Measurements from ENCODE around the gene CDH13.

CDH13 gene

DNA sequence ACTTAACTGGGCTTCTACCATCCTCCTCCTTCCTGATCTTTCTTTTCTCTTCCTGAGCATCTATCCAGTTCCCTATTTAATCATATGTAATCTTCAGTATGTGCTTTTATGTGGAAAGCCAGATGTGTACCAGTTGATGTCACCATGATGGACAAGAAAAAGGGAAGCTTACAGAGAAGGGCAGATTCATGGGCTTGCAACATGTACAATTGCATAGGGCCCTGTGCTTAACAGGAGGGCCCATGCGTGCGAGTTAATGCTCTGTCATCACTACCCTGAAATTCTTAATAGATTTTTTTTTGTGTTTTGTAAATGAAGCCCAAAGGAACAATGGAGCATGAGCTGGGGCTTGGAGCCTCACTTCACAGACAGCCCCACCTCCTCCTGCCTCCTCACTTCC is 124.3 kb downstream of the CDH13 start:
- no peak for DNase-seq

DNA sequence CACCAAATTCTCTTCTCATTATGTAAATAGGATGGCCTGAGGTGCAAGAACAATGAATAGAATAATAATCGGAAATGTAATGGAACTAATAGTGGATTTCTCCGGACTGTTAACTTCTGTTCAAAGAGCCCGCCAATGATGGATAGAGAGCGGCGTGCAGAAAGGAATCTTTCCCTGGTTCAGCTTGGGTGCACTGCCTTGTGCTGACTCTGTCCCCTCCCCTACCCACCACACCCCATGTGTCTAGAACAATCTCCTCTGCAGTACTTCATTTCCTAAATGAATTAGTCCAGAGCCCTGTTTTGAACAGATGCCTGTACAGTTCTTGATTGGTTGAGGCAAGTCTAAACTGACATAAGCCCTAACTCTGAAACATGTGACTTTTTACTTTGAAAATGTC is 125.4 kb downstream of the CDH13 start:
- no peak for DNase-seq

DNA sequence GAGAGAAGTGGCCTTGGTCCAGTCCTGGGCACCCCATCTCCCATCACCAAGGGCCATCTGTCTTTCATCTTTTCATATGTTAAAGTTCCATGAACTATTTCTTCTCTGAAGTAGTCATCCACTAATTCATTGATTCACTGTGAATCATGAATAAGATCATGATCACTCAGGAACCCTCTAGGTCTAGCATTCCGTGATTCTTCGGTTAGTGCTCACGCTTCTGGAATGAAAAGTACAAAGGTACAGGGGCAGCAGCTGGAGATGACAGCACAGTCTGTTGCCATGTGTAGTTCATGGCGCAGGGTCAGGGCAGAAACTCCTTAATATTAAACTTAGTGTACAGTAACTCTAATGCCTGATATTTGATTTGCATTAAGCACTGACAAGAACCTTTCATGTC is 127.1 kb downstream of the CDH13 start:
- no peak for DNase-seq

DNA sequence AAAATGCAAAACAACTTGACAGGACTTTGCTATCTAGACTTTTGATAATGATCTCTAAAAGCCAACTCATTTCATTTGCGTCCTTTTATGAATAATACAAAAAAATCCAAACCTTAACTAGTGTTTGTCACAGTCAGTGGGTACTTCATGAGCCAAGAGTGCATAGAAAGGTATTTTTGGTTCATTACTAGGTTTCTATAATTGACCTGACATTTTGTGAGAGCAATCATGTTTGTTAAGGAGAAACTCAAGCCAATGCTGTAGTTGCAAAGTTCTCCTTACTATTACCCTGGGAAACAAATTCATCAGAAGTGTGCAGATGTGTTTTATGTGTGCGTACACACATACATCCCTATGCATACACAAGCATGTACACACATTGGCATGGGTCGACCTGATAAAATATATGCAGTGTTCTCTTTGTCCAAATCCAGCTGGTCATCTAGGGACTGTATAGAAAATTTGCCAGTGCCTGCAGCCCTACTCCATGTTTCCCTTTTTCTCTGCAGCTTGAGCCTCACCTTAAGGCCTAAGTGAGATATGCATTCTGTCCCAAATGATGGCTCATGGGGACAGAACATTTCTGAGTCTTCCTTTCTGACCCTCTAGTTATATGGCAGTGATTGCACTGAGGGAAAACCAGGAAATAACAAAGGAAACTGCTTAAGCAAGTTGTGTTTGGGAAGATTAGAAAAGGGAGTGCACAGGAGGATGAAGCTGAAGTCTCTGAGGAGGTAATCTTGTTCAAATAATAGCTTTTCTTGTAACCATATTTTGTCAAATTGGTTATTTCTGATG is 128.1 kb downstream of the CDH13 start:
- no peak for DNase-seq

DNA sequence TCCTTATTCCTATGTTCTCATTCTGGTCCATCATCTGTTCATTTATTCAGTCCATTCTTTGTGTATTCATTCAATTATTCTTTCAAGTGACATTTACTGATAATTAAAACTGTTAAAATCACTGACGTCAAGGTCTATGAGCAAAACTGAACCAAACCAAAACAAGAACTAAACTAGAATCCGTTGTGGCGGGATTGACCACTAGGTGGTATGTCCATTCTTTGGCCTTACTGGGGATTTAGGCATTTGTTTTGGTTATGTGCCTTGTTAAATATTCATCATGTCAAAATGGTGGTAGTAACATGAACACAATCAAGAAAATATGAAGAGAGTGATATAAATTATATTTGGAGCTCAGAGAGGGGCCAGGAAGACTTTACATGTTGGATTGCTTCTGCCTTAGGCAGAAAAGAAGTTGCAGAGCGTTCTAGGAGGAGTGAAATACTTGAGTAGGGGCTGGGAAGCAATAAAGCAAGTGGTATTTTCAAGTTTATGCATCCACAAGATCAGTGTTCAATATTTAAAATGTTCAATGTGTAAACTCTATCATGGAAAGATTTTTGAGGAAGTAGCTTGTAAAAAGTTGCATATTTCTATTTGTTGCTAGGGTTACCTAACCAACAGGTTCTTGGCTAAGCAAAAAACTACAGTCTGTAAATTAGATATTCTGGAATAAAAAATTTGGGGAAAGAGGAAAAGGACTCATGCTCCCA is 129.0 kb downstream of the CDH13 start:
- DNase-seq, result no peak

DNA sequence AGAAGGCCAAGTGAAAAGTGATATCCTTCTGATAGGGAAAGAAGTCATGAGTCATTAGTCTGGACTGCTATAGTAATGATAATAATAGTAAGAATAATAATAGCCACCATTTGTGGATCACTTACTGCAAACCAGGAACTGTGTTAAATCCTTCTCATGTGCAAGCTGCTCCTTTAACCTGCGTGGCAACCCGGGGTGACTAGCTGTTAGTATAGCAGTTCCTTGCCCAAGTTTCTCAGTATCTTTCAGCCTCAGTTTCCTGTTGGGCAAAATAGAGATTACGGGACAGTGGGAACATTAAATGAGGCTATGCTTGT is 129.5 kb downstream of the CDH13 start:
- DNase-seq, result no peak

DNA sequence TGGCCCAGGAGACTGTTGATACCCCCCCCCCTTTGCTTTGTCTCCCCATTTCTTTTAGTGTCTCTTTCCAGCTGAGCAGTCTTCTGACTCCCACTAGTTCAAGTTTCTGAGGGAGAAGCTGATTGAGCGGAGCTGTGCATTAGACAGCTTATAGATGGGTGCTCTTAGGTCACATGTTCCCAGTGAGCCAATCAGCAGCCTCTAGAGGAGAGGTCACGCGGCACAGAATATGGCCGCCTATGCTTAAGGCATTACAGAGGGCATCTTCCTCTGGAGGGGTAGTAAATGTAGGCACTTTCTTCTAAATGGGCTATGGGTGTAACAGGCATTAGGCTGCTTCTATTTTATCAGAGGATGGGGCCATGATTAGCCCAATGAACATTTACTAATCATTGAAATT is 131.6 kb downstream of the CDH13 start:
- DNase-seq, result no peak

DNA sequence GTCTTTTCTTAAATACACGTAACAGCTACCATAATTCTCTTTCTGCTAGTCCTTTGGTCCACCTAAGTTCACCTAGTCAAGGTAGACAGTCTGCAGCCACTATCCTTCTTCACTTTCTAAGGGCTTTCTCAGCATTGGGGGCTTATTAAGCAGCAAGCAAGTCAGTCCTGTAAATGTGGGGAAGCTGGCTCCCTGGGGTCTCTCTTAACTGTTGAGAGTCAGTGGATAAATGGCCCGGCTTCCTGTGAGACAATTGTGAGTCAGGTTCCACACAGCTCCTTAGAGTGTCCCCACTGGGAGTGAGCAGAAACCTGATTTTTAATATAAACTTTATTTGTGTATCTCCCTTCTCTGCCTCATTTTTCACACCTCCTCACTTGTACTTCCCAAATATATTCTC is 132.1 kb downstream of the CDH13 start:
- no peak for DNase-seq

DNA sequence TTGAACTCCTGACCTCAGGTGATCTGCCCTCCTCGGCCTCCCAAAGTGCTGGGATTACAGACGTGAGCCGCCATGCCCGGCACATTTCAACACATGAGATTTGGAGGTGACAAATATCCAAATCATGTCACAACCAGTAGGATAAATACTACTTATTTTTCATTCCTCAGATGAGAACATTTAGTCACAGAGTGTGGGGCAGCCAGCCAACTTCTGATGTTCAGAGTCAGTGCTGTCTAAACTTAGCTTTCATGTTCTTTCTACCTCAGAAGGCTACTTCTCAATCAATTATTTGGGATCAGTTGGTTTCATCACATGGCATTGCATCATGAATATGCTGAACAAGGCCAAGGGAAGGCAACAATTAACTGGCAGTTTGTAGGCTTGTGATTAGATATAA is 134.5 kb downstream of the CDH13 start:
- no peak for DNase-seq

DNA sequence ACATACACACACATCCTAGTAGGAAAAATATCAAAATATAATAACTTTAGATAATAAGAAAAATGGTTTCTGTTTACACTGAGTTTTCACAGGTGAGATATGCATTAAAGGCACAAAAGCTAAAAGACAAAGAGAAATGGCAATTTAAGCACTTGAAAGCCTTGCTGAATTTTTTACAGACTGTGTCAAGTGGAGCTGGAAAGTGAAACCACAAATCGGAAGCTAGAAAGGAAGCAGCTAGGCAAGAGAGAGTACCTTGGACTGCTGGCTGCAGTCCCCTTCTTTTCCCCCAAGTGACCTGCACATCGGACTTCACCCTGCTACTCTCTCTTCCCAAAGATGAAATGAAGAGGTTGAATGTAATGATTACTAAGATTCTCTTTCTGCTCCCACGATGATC is 135.1 kb downstream of the CDH13 start:
- DNase-seq, result no peak

DNA sequence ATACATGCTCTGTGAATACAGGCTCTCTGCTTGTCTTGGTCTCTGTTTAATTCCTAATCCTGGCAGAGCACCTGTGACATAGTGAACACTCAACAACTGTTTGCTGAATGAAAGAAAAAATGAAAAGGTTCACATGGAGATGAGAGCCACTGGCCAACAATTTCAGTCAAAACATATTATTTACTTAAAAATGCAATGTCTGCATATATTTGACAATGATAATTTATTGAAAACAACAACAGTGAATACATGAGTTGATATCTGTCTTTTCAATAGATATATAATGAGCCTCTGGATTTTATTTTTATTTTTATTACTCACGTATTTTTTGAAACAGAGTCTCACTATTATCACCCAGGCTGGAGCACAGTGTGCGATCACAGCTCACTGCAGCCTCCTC is 136.6 kb downstream of the CDH13 start:
- DNase-seq, result no peak

DNA sequence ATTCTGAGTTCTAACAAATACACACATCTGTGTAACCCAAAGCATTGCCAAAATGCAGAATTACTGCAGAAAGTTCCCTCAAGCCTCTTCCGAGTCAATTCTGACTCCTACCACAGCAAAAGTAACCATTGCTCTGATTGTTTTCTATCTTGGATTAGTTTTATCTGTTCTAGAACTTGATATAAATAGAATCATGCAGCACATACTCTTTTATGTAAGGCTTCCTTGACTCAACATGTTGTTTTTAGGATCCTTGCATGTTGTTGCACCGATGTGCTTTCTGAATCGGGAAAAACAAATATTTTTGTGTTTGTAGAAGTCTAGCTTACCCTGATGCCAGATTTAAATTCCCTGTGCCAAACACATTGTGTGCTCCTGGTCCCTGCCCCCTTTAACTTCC is 140.4 kb downstream of the CDH13 start:
- DNase-seq, result no peak

DNA sequence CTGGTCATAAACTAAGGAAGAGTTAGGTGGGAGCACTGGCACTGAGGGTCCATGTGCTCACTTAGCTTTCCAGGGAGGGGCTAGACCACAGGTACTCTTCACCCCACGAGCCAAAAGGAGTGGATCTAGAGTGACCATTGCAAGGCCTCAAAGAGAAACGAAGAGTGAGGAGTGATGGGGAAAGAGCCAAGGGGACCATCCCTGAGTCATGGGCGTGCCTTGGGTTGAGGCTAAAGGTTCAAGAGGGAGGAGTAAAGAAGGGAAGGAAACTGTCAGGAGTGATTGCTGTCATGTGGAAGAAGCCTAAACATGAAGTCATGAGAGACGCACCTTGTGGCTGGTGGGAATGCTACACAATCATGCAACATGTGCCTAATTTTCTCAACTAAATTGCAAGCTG is 141.0 kb downstream of the CDH13 start:
- DNase-seq, result no peak

DNA sequence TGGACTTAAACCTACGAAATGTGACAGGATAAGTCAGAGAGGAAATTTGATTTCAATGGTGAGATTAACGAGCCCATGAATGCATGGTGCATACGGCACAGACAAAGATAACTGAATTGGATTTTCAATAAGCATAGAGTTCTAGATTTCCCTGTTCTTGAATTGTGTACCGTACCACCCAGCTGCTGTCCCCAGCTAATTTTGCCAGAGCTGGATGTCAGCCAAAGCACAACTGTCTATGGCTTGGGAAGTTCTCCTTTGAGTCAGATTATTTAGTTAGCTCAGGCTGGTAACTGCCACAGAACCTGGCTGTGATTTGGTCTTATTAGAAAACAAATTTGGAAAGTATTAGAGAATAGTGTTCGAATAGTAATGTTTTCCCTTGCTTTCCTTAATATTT is 143.1 kb downstream of the CDH13 start:
- no peak for DNase-seq

DNA sequence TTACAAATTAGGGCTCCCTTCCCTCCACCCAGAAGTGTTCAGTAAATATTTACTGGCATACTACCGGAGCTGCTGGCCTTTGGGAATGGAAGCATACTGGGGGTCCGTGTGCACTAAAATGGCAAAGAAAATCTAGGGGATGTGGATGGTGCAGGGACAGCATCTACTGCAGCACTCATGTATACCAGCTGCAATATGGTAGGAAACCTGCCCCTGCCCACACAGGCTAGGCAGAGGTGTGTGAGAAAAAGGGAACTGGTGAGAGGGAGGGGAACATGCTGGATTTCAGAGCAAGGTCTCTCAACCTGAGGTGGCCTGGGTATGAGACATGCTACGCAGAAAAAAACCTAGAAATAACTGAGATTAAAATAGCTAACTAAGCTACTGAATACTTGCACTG is 145.4 kb downstream of the CDH13 start:
- no peak for DNase-seq

DNA sequence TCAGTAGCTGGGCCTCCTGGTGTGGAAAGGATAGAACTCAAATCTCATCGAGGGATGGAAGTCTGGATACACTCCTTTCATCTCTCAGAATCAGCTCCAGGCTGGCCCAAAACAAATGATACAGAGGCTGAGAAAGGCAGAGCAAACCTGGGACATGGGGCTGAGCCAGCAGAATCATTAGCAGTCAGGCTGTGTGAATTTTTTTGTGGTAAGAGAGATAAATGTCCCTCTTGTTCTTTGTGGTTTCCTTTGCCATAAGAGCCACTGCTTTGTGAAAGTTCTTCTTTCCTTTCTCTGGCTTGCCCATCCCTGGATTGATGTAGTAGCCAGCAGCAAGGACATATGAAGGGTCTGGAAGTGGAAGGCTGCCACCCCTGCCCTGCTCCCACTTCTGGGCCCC is 146.2 kb downstream of the CDH13 start:
- no peak for DNase-seq

DNA sequence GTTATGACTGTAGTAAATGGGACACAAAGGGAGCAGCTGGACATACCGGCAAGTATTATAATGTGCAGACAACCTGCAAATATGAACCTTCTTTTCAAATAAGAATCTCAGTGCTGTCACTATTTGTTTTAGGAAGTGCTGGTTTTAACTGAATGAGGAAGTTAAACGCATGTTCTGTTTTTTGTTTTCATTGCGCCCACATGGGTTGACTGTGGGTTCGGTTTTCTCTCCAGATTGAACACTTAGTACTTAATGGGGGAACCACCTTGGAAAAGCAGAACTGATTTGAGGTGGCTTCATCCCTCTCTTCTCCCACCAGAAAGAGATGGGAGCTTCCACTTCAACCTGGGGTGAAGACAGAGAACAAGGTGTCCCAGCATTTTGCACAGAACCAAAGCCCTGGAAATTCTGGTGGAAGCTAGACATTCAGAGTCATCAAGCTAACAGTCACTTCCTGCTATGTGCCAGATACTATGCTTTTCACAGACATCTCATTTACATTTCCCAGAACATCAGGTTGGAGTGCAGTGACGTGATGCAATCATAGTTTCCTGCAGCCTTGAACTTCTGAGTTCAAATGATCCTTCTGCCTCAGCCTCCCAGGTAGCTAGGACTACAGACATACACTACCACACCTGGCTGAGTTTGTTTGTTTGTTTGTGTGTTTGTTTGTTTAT is 149.8 kb downstream of the CDH13 start:
- DNase-seq, result no peak

DNA sequence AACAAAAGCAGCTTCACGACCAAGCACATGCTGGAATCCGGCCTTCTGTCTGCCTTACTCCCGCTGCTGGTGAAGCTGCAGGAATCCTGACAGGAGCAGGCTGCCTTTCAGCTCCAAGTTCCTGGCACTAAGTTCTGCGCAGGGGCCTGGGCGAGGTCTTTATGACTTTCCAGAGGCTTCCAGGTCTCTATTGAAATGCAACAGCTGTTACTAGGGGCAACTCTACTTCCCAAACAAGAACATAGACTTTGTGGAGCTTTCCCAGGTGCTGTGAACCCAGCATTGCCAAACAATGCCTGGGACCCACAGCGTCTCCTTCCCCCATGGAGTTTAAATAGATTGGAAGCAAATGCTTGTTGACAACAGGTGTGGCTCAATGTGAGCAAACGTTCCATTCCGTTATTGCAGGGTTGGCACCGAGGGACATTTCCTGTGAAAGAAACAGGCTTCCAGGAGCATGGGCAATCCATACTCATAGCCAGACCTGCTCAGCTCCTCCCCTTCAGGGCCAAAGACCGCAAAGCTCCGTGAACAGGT is 156.0 kb downstream of the CDH13 start:
- DNase-seq, result no peak

DNA sequence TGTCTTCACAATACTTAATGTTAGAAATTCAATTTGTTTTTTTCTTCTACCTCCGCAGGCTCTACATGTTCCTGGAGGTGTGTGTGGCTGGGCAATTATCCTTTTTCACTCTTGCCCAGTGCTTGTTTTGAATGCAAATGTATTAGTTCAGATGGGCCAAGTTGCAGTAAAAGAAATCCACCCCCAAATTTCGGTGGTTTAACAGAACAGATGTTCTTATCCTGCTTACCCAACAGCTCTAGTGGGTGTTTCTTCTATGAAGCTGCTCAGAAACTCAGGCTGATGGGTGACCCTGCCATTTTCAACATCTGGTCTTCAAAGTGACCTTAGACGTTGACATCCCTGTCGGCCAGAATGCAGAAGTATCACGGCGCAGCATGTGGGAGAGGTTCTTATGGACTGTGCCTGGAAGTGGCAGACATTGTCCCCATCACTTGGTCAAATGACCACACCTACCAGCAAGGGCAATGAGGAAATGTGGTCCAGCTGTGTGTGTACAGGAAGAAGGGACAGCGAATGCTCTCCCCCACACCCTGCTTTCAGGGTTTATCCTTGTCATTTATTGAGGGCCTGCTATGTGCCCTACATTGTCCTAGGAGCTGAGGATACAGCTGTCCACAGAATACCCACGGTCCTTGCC is 157.3 kb downstream of the CDH13 start:
- DNase-seq, result no peak

DNA sequence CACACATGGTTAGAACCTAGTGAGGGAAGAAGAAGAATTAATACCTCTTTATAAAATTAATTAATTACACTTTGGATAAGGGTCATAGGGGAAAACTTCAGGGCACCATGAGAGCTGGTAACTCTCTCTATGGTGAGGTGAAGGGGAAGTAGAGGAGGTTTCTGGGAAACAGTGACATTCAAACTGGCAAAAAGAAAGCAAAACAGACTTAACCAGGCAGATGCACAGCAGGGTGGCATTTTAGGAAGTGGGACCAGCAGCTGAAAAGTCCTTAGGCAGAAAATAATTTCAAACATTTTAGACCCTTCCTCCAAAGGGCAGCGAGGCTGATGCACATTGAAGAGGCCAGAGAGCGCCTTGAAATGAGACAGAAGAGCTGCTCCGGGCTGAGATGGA is 157.8 kb downstream of the CDH13 start:
- DNase-seq, result no peak

DNA sequence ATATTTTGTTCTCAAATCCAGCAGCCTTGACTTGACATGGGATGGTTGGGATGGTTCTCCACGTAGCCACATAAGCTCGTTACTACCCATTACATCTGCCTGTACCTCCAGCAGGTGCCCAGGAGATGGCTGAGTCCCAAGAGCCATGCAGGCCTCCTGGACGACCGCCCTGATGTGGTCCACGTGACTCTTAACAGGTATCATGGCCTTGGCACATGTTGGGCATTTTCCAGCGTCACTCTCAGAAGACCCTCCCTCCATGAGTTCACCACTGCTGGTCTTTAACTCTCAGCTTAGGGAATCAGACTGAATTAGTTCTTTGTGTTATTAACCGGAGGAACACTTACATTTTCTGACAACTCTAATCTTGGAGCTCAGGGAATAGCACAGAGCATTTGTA is 161.5 kb downstream of the CDH13 start:
- DNase-seq, result no peak

DNA sequence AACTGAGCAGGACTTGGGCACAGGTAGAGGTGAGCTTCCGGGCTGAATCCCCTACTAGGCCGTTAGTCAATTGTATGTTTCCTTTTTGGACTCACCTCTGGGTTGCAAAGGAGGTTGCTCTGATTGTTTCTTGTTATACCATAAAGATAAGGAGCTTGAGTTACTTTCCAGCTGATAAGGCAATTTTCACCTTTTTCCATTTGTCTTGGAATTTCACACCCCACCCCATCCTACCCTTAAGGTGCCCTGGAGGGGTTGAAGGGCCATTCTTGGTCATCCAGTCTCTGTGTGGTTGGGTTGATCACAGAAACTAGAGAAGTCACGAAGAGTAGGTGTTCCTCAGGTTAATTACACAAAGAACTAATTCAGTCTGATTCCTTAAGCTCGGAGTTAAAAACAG is 162.2 kb downstream of the CDH13 start:
- no peak for DNase-seq

DNA sequence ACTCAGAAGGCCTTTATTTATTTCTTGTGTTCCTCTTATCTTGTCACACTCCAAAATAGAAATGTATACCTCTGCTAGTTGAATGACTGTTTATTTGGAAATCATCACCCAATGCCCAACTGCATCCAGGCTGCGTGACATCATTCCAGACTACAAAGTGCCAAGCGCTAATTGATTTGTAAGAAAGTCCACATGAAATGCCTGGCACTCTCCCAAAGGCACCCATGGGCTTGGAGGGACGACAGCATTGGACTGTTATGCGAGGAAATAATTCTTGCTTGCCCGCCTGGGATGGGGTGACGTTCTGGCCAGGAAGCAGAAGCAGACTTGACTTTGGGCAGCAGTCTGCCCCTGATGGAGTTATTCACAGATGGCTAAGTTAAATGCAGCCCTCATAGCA is 165.9 kb downstream of the CDH13 start:
- no peak for DNase-seq

Measured in stimulated activated CD4-positive, alpha-beta T cell treated with anti-CD3 and anti-CD28 coated beads, Interleukin-2, amount 100 ng/mL, for 24 hours (primary cell).